B cell (primary cell): Measurements from ENCODE around the gene POTEG. TPM values are rescaled to one million over a fixed set of nuclear protein-coding genes. Genes with fewer than 3 reads are reported as not detected.
"Not testable (repeated sequence)": the region's sequence is repeated elsewhere in the genome, so short reads cannot be mapped to it uniquely, and the experiment has no call there.

ENCODE experiments used
- ATAC-seq: fragments of 200-7000 bp; cut with Tn5 transposase; one replicate; pipeline ENCODE4 v1.10.0; 2021; ENCODE audit warnings: low read depth, mild to moderate bottlenecking, moderate number of reproducible peaks, moderate library complexity
- CTCF ChIA-PET: fragments of 350-600 bp; sonication (Branson Sonifier 250); formaldehyde crosslinking; loops from one replicate; lab custom pipeline; 2021; ENCODE audit warnings: antibody characterized with exemption, inconsistent platforms; lab: Charles Lee
- POLR2A ChIA-PET: fragments of 350-600 bp; sonication (Branson Sonifier 250); formaldehyde crosslinking; loops from one replicate; lab custom pipeline; 2021; ENCODE audit warnings: antibody characterized with exemption; lab: Charles Lee
- DNase-seq: peaks from one replicate; pipeline ENCODE4 v3.0.0; 2013
- H2AFZ ChIP-seq: 2 replicates; pipeline ENCODE4 v1.6.1; 2012; ENCODE audit warnings: mild to moderate bottlenecking, low read depth, low read length; ENCODE audit not compliant: insufficient read depth, poor library complexity, severe bottlenecking
- H3K27ac ChIP-seq, 2 donors: 1 replicate in 1 of 2; 2 replicates in 1 of 2; pipeline ENCODE4 v1.5.1; 2012 to 2013; ENCODE audit warnings: low read length in 2 of 2, mild to moderate bottlenecking in 2 of 2, moderate library complexity in 1 of 2
- H3K27me3 ChIP-seq, 4 experiments: fragments of 200-600 bp in 1 of 4; sonication (generic) in 1 of 4; replicated peaks in 1 of 4; 1 replicate in 2 of 4; 2 replicates in 2 of 4; pipeline versions ENCODE4 v1.6.1 to v1.7.0; 2013 to 2016; ENCODE audit warnings: low read length in 3 of 4, mild to moderate bottlenecking in 2 of 4, mixed read lengths in 1 of 4, moderate library complexity in 1 of 4; ENCODE audit not compliant: insufficient read depth in 4 of 4, control insufficient read depth in 3 of 4; ENCODE audit errors: control extremely low read depth in 1 of 4
- H3K36me3 ChIP-seq, 2 experiments: replicated peaks in 1 of 2; 1 replicate in 1 of 2; 2 replicates in 1 of 2; pipeline versions ENCODE4 v1.6.1 to v1.7.1; 2013; ENCODE audit warnings: low read length in 1 of 2; ENCODE audit not compliant: insufficient read depth in 2 of 2, control insufficient read depth in 1 of 2; ENCODE audit errors: control extremely low read depth in 1 of 2, extremely low read depth in 1 of 2
- H3K4me1 ChIP-seq, 2 donors: fragments of 200-600 bp in 1 of 2; sonication (generic) in 1 of 2; 1 replicate in 1 of 2; 2 replicates in 1 of 2; pipeline versions ENCODE4 v1.5.1 to v1.6.1; 2013 to 2017; ENCODE audit warnings: low read length in 2 of 2; ENCODE audit not compliant: control insufficient read depth in 2 of 2, insufficient read depth in 2 of 2
- H3K4me2 ChIP-seq: replicated peaks from 2 replicates; pipeline ENCODE3; 2012; ENCODE audit warnings: mild to moderate bottlenecking, low read depth, low read length; ENCODE audit not compliant: poor library complexity, severe bottlenecking
- H3K4me3 ChIP-seq, 5 experiments: fragments of 200-600 bp in 1 of 5; sonication (generic) in 1 of 5; 1 replicate in 3 of 5; 2 replicates in 2 of 5; pipeline versions ENCODE4 v1.5.1 to v1.7.0; 2011 to 2016; ENCODE audit warnings: low read length in 4 of 5, mild to moderate bottlenecking in 4 of 5, low read depth in 2 of 5, control low read depth in 1 of 5, moderate library complexity in 1 of 5; ENCODE audit not compliant: insufficient read depth in 1 of 5; ENCODE audit errors: control extremely low read depth in 1 of 5, extremely low read depth in 1 of 5
- H3K79me2 ChIP-seq: fragments of 200-600 bp; sonication (generic); one replicate; pipeline ENCODE4 v1.6.0; 2016; ENCODE audit warnings: low read length; ENCODE audit not compliant: control insufficient read depth, insufficient read depth
- H3K9ac ChIP-seq: fragments of 200-600 bp; sonication (generic); 2 replicates; pipeline ENCODE4 v1.6.1; 2017; ENCODE audit warnings: mild to moderate bottlenecking, low read length, moderate library complexity
- H3K9me3 ChIP-seq, 3 donors: one replicate each; pipeline versions ENCODE4 v1.6.1 to v1.7.1; 2013; ENCODE audit warnings: low read length in 2 of 3; ENCODE audit not compliant: control insufficient read depth in 2 of 3, insufficient read depth in 1 of 3; ENCODE audit errors: control extremely low read depth in 1 of 3
- H4K20me1 ChIP-seq: 2 replicates; pipeline ENCODE4 v1.6.0; 2012; ENCODE audit warnings: mild to moderate bottlenecking, low read length; ENCODE audit not compliant: insufficient read depth, control insufficient read depth, poor library complexity, severe bottlenecking
- H3K27ac Mint-ChIP-seq: one replicate; pipeline ENCODE4 v1.8.0; 2021; ENCODE audit warnings: mixed read lengths
- H3K27me3 Mint-ChIP-seq: one replicate; pipeline ENCODE4 v1.8.0; 2021; ENCODE audit warnings: mixed read lengths
- H3K4me1 Mint-ChIP-seq: one replicate; pipeline ENCODE4 v1.8.0; 2021; ENCODE audit warnings: mixed read lengths
- H3K4me3 Mint-ChIP-seq: one replicate; pipeline ENCODE4 v1.8.0; 2021; ENCODE audit warnings: mixed read lengths
- H3K9me3 Mint-ChIP-seq: one replicate; pipeline ENCODE4 v1.8.0; 2022; ENCODE audit warnings: mixed read lengths; ENCODE audit not compliant: insufficient read depth
- WGBS: methylation state at CpG from one replicate; pipeline ENCODE4 v1.1.5; 2013; ENCODE audit warnings: missing lambda C conversion rate; ENCODE audit not compliant: insufficient coverage; 5-methylcytosine and 5-hydroxymethylcytosine counted together
- intact Hi-C: fragments of 100-400 bp; cut with micrococcal nuclease; formaldehyde crosslinking; loops from one replicate; pipeline ENCODE4 v1.10.0; 2022
- polyA plus RNA-seq: library from polyadenylated mRNA; depleted of rRNA; stranded (reverse); fragments of >200 nt; gene quantifications from 2 replicates; pipeline ENCODE4 v1.2.3, GENCODE V29; 2012
- total RNA-seq, 2 donors: library from RNA; stranded (reverse); fragments of 120-200 nt in 1 of 2; gene quantifications; 1 replicate in 1 of 2; 2 replicates in 1 of 2; pipeline versions ENCODE4 v1.2.3 to v1.2.4, GENCODE V29; 2013 to 2022

Gene POTEG
- total and polyA plus RNA-seq, 2 donors (not counting 1 experiment from before 2014, with no cell fraction given): 0.24 TPM; not detected in 1

- POLR2A ChIA-PET, DNase-seq, H3K4me3 Mint-ChIP-seq, H3K9me3 Mint-ChIP-seq, H2AFZ ChIP-seq, H3K4me2 ChIP-seq, H3K27me3 ChIP-seq, H3K9ac ChIP-seq, CTCF ChIA-PET, H4K20me1 ChIP-seq, H3K27ac ChIP-seq, H3K4me1 Mint-ChIP-seq, H3K9me3 ChIP-seq, ATAC-seq, H3K4me3 ChIP-seq, H3K4me1 ChIP-seq, intact Hi-C loops, H3K27me3 Mint-ChIP-seq, H3K36me3 ChIP-seq, H3K27ac Mint-ChIP-seq, H3K79me2 ChIP-seq: not testable (repeated sequence)
- WGBS: no CpG with 5 or more reads among the region's 6 CpGs
Measured at GRCh38 chr14:19383008-19383584, 51.0 kb downstream of the POTEG start.

- H3K4me1 Mint-ChIP-seq, H3K4me3 Mint-ChIP-seq, H3K4me2 ChIP-seq, H3K4me3 ChIP-seq, H3K27me3 Mint-ChIP-seq, ATAC-seq, H3K9me3 ChIP-seq, H3K9ac ChIP-seq, H3K27ac Mint-ChIP-seq, H3K27me3 ChIP-seq, H3K4me1 ChIP-seq, H3K79me2 ChIP-seq, H2AFZ ChIP-seq, DNase-seq, CTCF ChIA-PET, H3K36me3 ChIP-seq, intact Hi-C loops, H4K20me1 ChIP-seq, H3K27ac ChIP-seq, POLR2A ChIA-PET, H3K9me3 Mint-ChIP-seq: not testable (repeated sequence)
- no CpG with 5 or more reads among the region's 1 CpG for WGBS
Measured at GRCh38 chr14:19380137-19380536, 54.0 kb downstream of the POTEG start.

- H3K4me3 Mint-ChIP-seq, H3K9me3 Mint-ChIP-seq, H3K79me2 ChIP-seq, POLR2A ChIA-PET, H3K4me2 ChIP-seq, H3K27ac ChIP-seq, H3K27me3 ChIP-seq, DNase-seq, H4K20me1 ChIP-seq, H3K27me3 Mint-ChIP-seq, H2AFZ ChIP-seq, H3K4me1 Mint-ChIP-seq, CTCF ChIA-PET, H3K4me1 ChIP-seq, H3K4me3 ChIP-seq, H3K9ac ChIP-seq, intact Hi-C loops, H3K27ac Mint-ChIP-seq, H3K36me3 ChIP-seq, ATAC-seq: not testable (repeated sequence)
- peaks cover 0 to 19% (median 0%) of the 10 kb centered on the region in 3 donors for H3K9me3 ChIP-seq
- WGBS: 88% methylated on average over 6 of the region's 13 CpGs
Measured at GRCh38 chr14:19374451-19374903, 59.7 kb downstream of the POTEG start.

GRCh38 chr14:19372813-19373500 is 61.2 kb downstream of the POTEG start:
- H3K27ac Mint-ChIP-seq, H3K9me3 Mint-ChIP-seq: not testable (repeated sequence)

More at GRCh38 chr14:19372813-19373500, 61.2 kb downstream of the POTEG start:
- H4K20me1 ChIP-seq, H3K27me3 Mint-ChIP-seq, H3K27me3 ChIP-seq, H3K9ac ChIP-seq, H3K4me3 Mint-ChIP-seq, DNase-seq, H3K36me3 ChIP-seq, H3K79me2 ChIP-seq, intact Hi-C loops, H3K27ac ChIP-seq, H3K4me1 Mint-ChIP-seq, H3K4me3 ChIP-seq, H2AFZ ChIP-seq, POLR2A ChIA-PET, CTCF ChIA-PET, ATAC-seq, H3K4me2 ChIP-seq, H3K4me1 ChIP-seq: not testable (repeated sequence)
- peaks cover 0 to 19% (median 0%) of the 10 kb centered on the region in 3 donors for H3K9me3 ChIP-seq
- 72% methylated on average over 47 of the region's 49 CpGs for WGBS
